ENCODE data around the gene ZSWIM7. TPM values are rescaled to one million over a fixed set of nuclear protein-coding genes. Genes with fewer than 3 reads are reported as not detected.

The ZSWIM7 gene
- total and polyA plus RNA-seq, 2 of the 4 experiments (the other 2 are of a cell fraction), result 6.8 to 12.1 TPM

DNA sequence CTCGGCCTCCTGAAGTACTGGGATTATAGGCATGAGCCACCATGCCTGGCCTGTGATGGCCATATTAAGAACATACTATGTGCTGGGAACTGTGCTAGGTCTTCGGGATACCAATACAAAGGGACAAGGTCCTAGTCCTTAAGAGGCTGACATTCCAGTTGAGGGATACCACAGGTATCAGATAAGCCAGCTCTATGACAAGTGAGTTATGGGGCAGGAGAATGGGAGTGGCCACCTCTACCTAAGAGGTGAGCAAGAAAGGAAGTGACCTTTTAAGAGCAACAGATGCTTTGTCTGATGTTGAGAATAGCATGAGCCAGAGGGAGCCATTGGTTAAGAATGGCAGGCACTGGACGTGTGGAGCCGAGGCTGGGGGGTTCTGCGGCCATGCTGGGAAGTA, 27.6 kb downstream of the ZSWIM7 start:
- H3K56ac ChIP-seq (ENCODE audit: extremely low read depth, insufficient read depth, low read length), result no peak overlapping the region
- no peak overlapping the region for H3K4me3 ChIP-seq (ENCODE audit: insufficient read depth, low read depth, low read length)
- TF ChIP-seq BHLHE40 (IDR thresholded peaks at IDR 0.05; ENCODE audit: low read depth, low read length) (no peak), RCOR1 (IDR thresholded peaks at IDR 0.05; ENCODE audit: insufficient replicate concordance, low read length) (no peak), FOS (IDR thresholded peaks at IDR 0.05; ENCODE audit: low read depth, low read length) (no peak), MXI1 (IDR thresholded peaks at IDR 0.05; ENCODE audit: borderline replicate concordance, low read depth, low read length) (no peak)
- no peak overlapping the region for H3K14ac ChIP-seq (replicated peaks; ENCODE audit: low read depth, low read length)
- BruUV-seq (replicated peaks), result no TSS peak
- no peak overlapping the region for H4K91ac ChIP-seq (ENCODE audit: insufficient read depth, low read depth, low read length)
- H2BK5ac ChIP-seq (ENCODE audit: low read depth, low read length, poor library complexity, severe bottlenecking), result no peak overlapping the region
- no peak overlapping the region for H3K4me2 ChIP-seq (ENCODE audit: low read depth, low read length)
- H2BK15ac ChIP-seq (ENCODE audit: low read depth, low read length), result no peak overlapping the region
- H3K79me1 ChIP-seq (ENCODE audit: low read depth in 1 of 2, low read length in 2 of 2), result peaks cover 18 to 35% of the 10 kb centered on the region in 2 experiments
- H2AK9ac ChIP-seq (replicated peaks; ENCODE audit: low read depth, low read length, poor library complexity), result no peak overlapping the region
- no peak overlapping the region for H2BK20ac ChIP-seq (ENCODE audit: low read depth, low read length)
- H4K20me1 ChIP-seq (ENCODE audit: insufficient read depth, low read length), result no peaks in the 10 kb centered on the region
- ChIA-PET POLR2A (ENCODE audit: unreplicated experiment) (no interaction called here), CTCF (interaction anchor here (0.6 to 1.1 kb wide), 2 partner anchors 22 to 27 kb away, joined by 3 read pairs; no protein-coding TSS in a partner anchor)
- no peak overlapping the region for H4K5ac ChIP-seq (ENCODE audit: low read depth, low read length)
- dilution Hi-C loops (cut with HindIII; ENCODE audit: low sequenced_read_pairs, unreplicated experiment), result no loop called here
- H2AK5ac ChIP-seq (ENCODE audit: low read depth, low read length), result no peak overlapping the region
- H3K9me1 ChIP-seq (ENCODE audit: insufficient read depth, low read length), result peaks cover 26% of the 10 kb centered on the region
- no peak overlapping the region for H3K23ac ChIP-seq (ENCODE audit: low read depth, low read length)
- H3K36me3 ChIP-seq (ENCODE audit: control insufficient read depth, insufficient read depth, low read length), result peaks cover 7% of the 10 kb centered on the region
- no peak overlapping the region for H3K18ac ChIP-seq (ENCODE audit: low read depth, low read length)
- DNase-seq, result no peak
- no CpG with 5 or more reads among the region's 5 CpGs for WGBS, 2 experiments (ENCODE audit: extremely low coverage in 2 of 2, insufficient read length in 1 of 2)
- no peaks in the 10 kb centered on the region for H3K27me3 ChIP-seq (ENCODE audit: control insufficient read depth, insufficient read depth, low read length)
- no peak overlapping the region for H3K27ac ChIP-seq (ENCODE audit: insufficient read depth, low read length)
- H4K8ac ChIP-seq (ENCODE audit: low read depth in 2 of 2, low read length in 2 of 2), result no peak overlapping the region
- no peak for ATAC-seq (ENCODE audit: low read depth)
- in situ Hi-C loops (cut with MboI; ENCODE audit: low sequenced_read_pairs), result loop anchor here (25.0 kb wide), 1 partner anchor 710 kb away; the partner anchor contains the start of gene PMP22
- H2BK120ac ChIP-seq (ENCODE audit: low read depth, low read length), result no peak overlapping the region
- intact Hi-C loops (cut with micrococcal nuclease), result no loop called here
- no peak overlapping the region for H3K9ac ChIP-seq (ENCODE audit: low read depth, low read length)
- H2AFZ ChIP-seq (replicated peaks; ENCODE audit: low read length, poor library complexity), result no peak overlapping the region
- no peak overlapping the region for H3K4ac ChIP-seq (ENCODE audit: low read depth, low read length)
- peaks cover 5% of the 10 kb centered on the region for H3K4me1 ChIP-seq (ENCODE audit: control insufficient read depth, insufficient read depth, low read length)
- no peaks in the 10 kb centered on the region for H3K9me3 ChIP-seq (ENCODE audit: control insufficient read depth, insufficient read depth, low read length)

Data from IMR-90 (cell line).